GM12878 (cell line): ENCODE data around the gene EBF3. TPM values are rescaled to one million over a fixed set of nuclear protein-coding genes. Genes with fewer than 3 reads are reported as not detected.

Source experiments
- ATAC-seq: fragments of 200-7000 bp; cut with Tn5 transposase; 3 replicates; pipeline ENCODE4 v1.9.1; 2020; ENCODE audit warnings: mild to moderate bottlenecking, moderate library complexity
- BruUV-seq: library from RNA; stranded (reverse); fragments of 400-500 nt; replicated peaks from 2 replicates; lab custom pipeline; 2021; lab: Mats Ljungman, UMichigan
- CTCF ChIA-PET: fragments of 300-600 bp; sonication (Branson Sonifier 250); formaldehyde crosslinking; extraction: SDS; loops from one replicate; lab custom pipeline; 2021; ENCODE audit warnings: inconsistent platforms; lab: Yijun Ruan, JAX
- POLR2A ChIA-PET: fragments of 350-600 bp; formaldehyde crosslinking; extraction: SDS; loops from one replicate; lab custom pipeline; 2021; ENCODE audit warnings: inconsistent platforms; lab: Charles Lee
- RAD21 ChIA-PET: fragments of 300-600 bp; sonication (Branson Sonifier 250); formaldehyde crosslinking; loops from one replicate; lab custom pipeline; 2023; ENCODE audit warnings: antibody characterized with exemption; ENCODE audit not compliant: unreplicated experiment; lab: Charles Lee
- SMC1A ChIA-PET: fragments of 300-600 bp; sonication (Branson Sonifier 250); formaldehyde crosslinking; loops from one replicate; lab custom pipeline; 2023; ENCODE audit not compliant: unreplicated experiment, uncharacterized antibody; lab: Charles Lee
- DNase-seq: peaks from one replicate; pipeline ENCODE4 v3.0.0-alpha.2; 2011; ENCODE audit warnings: low read depth, low spot score
- FAIRE-seq: peaks from 3 replicates; lab custom pipeline; 2011; peaks lifted over from hg19 to GRCh38; lab: Jason Lieb, UNC
- H2AFZ ChIP-seq: 2 replicates; pipeline ENCODE4 v1.6.0; 2011; ENCODE audit warnings: low read depth, low read length, control low read depth; ENCODE audit not compliant: control insufficient read depth
- H3K27ac ChIP-seq: 2 replicates; pipeline ENCODE4 v1.5.1; 2011; ENCODE audit warnings: control low read depth; ENCODE audit not compliant: control insufficient read depth, insufficient read depth
- H3K27me3 ChIP-seq, 2 experiments: replicated peaks in 1 of 2; 2 replicates each; pipeline versions ENCODE4 v1.6.0 to v1.6.1; 2011; ENCODE audit warnings: low read length in 1 of 2; ENCODE audit not compliant: control insufficient read depth in 2 of 2, insufficient read depth in 2 of 2
- H3K36me3 ChIP-seq, 2 experiments: 2 replicates each; pipeline ENCODE4 v1.5.1; 2011; ENCODE audit warnings: low read length in 1 of 2; ENCODE audit not compliant: control insufficient read depth in 2 of 2, insufficient read depth in 2 of 2
- H3K4me1 ChIP-seq: 2 replicates; pipeline ENCODE4 v1.6.1; 2011; ENCODE audit warnings: mild to moderate bottlenecking, low read length, moderate library complexity, mixed read lengths; ENCODE audit not compliant: control insufficient read depth, insufficient read depth
- H3K4me2 ChIP-seq: 2 replicates; pipeline ENCODE4 v1.6.0; 2011; ENCODE audit warnings: control low read depth; ENCODE audit not compliant: control insufficient read depth, insufficient read depth
- H3K4me3 ChIP-seq: fragments of 200-600 bp; sonication (generic); 2 replicates; pipeline ENCODE4 v1.5.1; 2016
- H3K79me2 ChIP-seq: 2 replicates; pipeline ENCODE4 v1.6.0; 2011; ENCODE audit warnings: low read length; ENCODE audit not compliant: control insufficient read depth, insufficient read depth
- H3K9ac ChIP-seq: 2 replicates; pipeline ENCODE4 v1.8.0; 2011; ENCODE audit warnings: low read length, control low read depth, mixed read lengths; ENCODE audit not compliant: control insufficient read depth, insufficient read depth
- H3K9me3 ChIP-seq: replicated peaks from 3 replicates; pipeline ENCODE4 v1.5.1; 2011; ENCODE audit warnings: mild to moderate bottlenecking, low read length; ENCODE audit not compliant: control insufficient read depth, insufficient read depth
- H4K20me1 ChIP-seq: 2 replicates; pipeline ENCODE4 v1.6.0; 2011; ENCODE audit not compliant: control insufficient read depth, insufficient read depth
- EGR1 ChIP-seq, 2 experiments: IDR thresholded peaks; 1 replicate in 1 of 2; 2 replicates in 1 of 2; pipeline ENCODE4 v1.6.1; 2011 to 2012; ENCODE audit warnings: low read depth in 2 of 2, low read length in 2 of 2, borderline replicate concordance in 1 of 2, mild to moderate bottlenecking in 1 of 2, moderate library complexity in 1 of 2
- ESRRA ChIP-seq: IDR thresholded peaks from 2 replicates; pipeline ENCODE4 v1.6.1; 2012; ENCODE audit warnings: mild to moderate bottlenecking, low read length, improper control_type of control experiment
- FOXK2 ChIP-seq: fragments of 450-650 bp; IDR thresholded peaks from 2 replicates; pipeline ENCODE4 v1.6.1; 2017; ENCODE audit warnings: mild to moderate bottlenecking, moderate library complexity
- FOXM1 ChIP-seq: IDR thresholded peaks from 2 replicates; pipeline ENCODE4 v1.6.1; 2012; ENCODE audit warnings: low read depth, mild to moderate bottlenecking, inconsistent platforms, low read length, moderate library complexity
- HCFC1 ChIP-seq: fragments of 150-350 bp; IDR thresholded peaks from 2 replicates; pipeline ENCODE4 v1.6.1; 2014; ENCODE audit warnings: low read length
- KDM1A ChIP-seq: fragments of 200-600 bp; sonication (generic); IDR thresholded peaks from 2 replicates; pipeline ENCODE4 v1.6.1; 2016; ENCODE audit warnings: borderline replicate concordance
- NFIC ChIP-seq: IDR thresholded peaks from 2 replicates; pipeline ENCODE4 v1.6.1; 2012; ENCODE audit warnings: low read depth, mild to moderate bottlenecking, inconsistent platforms, low read length, moderate library complexity
- POLR2AphosphoS2 ChIP-seq: IDR thresholded peaks from 2 replicates; pipeline ENCODE4 v1.6.1; 2011; ENCODE audit warnings: low read depth, mild to moderate bottlenecking, low read length, improper control_type of control experiment, moderate library complexity
- POU2F2 ChIP-seq: IDR thresholded peaks from 3 replicates; pipeline ENCODE4 v1.6.1; 2011; ENCODE audit warnings: low read depth, mild to moderate bottlenecking, low read length, borderline replicate concordance
- PRDM15 ChIP-seq: fragments of 450-650 bp; formaldehyde crosslinking; IDR thresholded peaks from 2 replicates; pipeline ENCODE4 v1.4.0; 2020; ENCODE audit warnings: mild to moderate bottlenecking, moderate library complexity
- SMAD5 ChIP-seq: IDR thresholded peaks from 2 replicates; pipeline ENCODE4 v1.6.1; 2016; ENCODE audit warnings: antibody characterized with exemption, low read depth
- TCF12 ChIP-seq: IDR thresholded peaks from 2 replicates; pipeline ENCODE4 v1.6.1; 2011; ENCODE audit warnings: low read depth, mild to moderate bottlenecking, low read length
- USF1 ChIP-seq: IDR thresholded peaks from 2 replicates; pipeline ENCODE4 v1.6.1; 2011; ENCODE audit warnings: borderline replicate concordance, low read depth, mild to moderate bottlenecking, moderate library complexity, mixed read lengths, low read length; ENCODE audit not compliant: insufficient read depth; ENCODE audit errors: extremely low read length
- WGBS: methylation state at CpG from one replicate; pipeline ENCODE4 v1.1.6; 2016; ENCODE audit warnings: low lambda C conversion rate; ENCODE audit not compliant: insufficient replicate concordance, insufficient coverage; ENCODE audit errors: missing lambda C conversion rate; 5-methylcytosine and 5-hydroxymethylcytosine counted together
- in situ Hi-C: fragments of 300-500 bp; cut with MboI; formaldehyde crosslinking; loops from 9 replicates; pipeline ENCODE4 v1.14.3; 2018; ENCODE audit warnings: mixed read lengths
- intact Hi-C: fragments of 100-400 bp; cut with micrococcal nuclease; formaldehyde crosslinking; loops from one replicate; pipeline ENCODE4 v1.14.2; 2022; ENCODE audit not compliant: unreplicated experiment
- polyA plus RNA-seq, 11 experiments: library from polyadenylated mRNA; depleted of rRNA in 4 of 11; unstranded in 6 of 11; stranded (reverse) in 5 of 11; fragments of >200 nt; fragmentation: Nextera tagmentation in 4 of 11; fragmentation: Illumina TruSeq in 1 of 11; extraction: Ambion mirVana in 4 of 11; extraction: Trizol in 1 of 11; gene quantifications; 1 replicate in 1 of 11; 2 replicates in 10 of 11; pipeline versions ENCODE4 v1.2.1 to v1.2.3, GENCODE V29; 2011 to 2016; ENCODE audit warnings: inconsistent platforms in 2 of 11, missing spikeins in 2 of 11, low read depth in 1 of 11
- total RNA-seq, 4 experiments: library from RNA; depleted of rRNA in 3 of 4; stranded (reverse); fragments of >200 nt in 3 of 4; fragmentation: Illumina TruSeq in 1 of 4; extraction: Trizol in 1 of 4; gene quantifications; 2 replicates each; pipeline versions ENCODE4 v1.2.1 to v1.2.3, GENCODE V29; 2013 to 2021
- TF ChIP-seq, protein P1 (sequence below): IDR thresholded peaks from 2 replicates; pipeline ENCODE4 v1.6.1; 2012; ENCODE audit warnings: low read depth, low read length, improper control_type of control experiment
- TF ChIP-seq, protein P2 (sequence below): fragments of 450-650 bp; IDR thresholded peaks from 2 replicates; pipeline ENCODE4 v1.6.1; 2017; ENCODE audit warnings: mild to moderate bottlenecking, moderate library complexity

EBF3 gene
- total and polyA plus RNA-seq, 10 of the 15 experiments (the other 5 are each of a cell fraction or from before 2014, with no cell fraction given), result not detected

GRCh38 chr10:129977794-129978193 lies 13.7 kb upstream of the EBF3 start:
- BruUV-seq, result no TSS peak
- Histone ChIP-seq H2AFZ (no peak overlapping the region), H3K36me3 (no peaks in the 10 kb centered on the region), H3K9me3 (no peaks in the 10 kb centered on the region), H3K4me3 (no peak overlapping the region), H3K9ac (no peak overlapping the region), H3K27ac (no peak overlapping the region), H3K4me2 (no peak overlapping the region), H3K79me2 (no peaks in the 10 kb centered on the region), H4K20me1 (no peaks in the 10 kb centered on the region), H3K4me1 (no peaks in the 10 kb centered on the region), H3K27me3 (no peaks in the 10 kb centered on the region)
- 23% methylated on average over 10 of the region's 10 CpGs for WGBS
- no peak for ATAC-seq
- SMC1A ChIA-PET, result no interaction called here
- POLR2A ChIA-PET, result no interaction called here
- RAD21 ChIA-PET, result no interaction called here
- CTCF ChIA-PET, result no interaction called here
- in situ Hi-C loops (no loop called here), intact Hi-C loops (no loop called here)
- FAIRE-seq, result no peak
- no peak for DNase-seq
- TF ChIP-seq, protein P1, sequence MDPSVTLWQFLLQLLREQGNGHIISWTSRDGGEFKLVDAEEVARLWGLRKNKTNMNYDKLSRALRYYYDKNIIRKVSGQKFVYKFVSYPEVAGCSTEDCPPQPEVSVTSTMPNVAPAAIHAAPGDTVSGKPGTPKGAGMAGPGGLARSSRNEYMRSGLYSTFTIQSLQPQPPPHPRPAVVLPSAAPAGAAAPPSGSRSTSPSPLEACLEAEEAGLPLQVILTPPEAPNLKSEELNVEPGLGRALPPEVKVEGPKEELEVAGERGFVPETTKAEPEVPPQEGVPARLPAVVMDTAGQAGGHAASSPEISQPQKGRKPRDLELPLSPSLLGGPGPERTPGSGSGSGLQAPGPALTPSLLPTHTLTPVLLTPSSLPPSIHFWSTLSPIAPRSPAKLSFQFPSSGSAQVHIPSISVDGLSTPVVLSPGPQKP, result no peak
- TF ChIP-seq NFIC (no peak), POU2F2 (no peak), HCFC1 (no peak), FOXK2 (no peak), FOXM1 (no peak), USF1 (no peak), ESRRA (no peak), POLR2AphosphoS2 (no peak), SMAD5 (no peak), PRDM15 (CRISPR knock-in tag) (no peak), TCF12 (no peak), EGR1 (IDR thresholded peaks at IDR 0.05; ENCODE audit: borderline replicate concordance in 1 of 2, low read depth in 2 of 2, low read length in 2 of 2) (no peak), KDM1A (no peak)
- TF ChIP-seq, protein P2, sequence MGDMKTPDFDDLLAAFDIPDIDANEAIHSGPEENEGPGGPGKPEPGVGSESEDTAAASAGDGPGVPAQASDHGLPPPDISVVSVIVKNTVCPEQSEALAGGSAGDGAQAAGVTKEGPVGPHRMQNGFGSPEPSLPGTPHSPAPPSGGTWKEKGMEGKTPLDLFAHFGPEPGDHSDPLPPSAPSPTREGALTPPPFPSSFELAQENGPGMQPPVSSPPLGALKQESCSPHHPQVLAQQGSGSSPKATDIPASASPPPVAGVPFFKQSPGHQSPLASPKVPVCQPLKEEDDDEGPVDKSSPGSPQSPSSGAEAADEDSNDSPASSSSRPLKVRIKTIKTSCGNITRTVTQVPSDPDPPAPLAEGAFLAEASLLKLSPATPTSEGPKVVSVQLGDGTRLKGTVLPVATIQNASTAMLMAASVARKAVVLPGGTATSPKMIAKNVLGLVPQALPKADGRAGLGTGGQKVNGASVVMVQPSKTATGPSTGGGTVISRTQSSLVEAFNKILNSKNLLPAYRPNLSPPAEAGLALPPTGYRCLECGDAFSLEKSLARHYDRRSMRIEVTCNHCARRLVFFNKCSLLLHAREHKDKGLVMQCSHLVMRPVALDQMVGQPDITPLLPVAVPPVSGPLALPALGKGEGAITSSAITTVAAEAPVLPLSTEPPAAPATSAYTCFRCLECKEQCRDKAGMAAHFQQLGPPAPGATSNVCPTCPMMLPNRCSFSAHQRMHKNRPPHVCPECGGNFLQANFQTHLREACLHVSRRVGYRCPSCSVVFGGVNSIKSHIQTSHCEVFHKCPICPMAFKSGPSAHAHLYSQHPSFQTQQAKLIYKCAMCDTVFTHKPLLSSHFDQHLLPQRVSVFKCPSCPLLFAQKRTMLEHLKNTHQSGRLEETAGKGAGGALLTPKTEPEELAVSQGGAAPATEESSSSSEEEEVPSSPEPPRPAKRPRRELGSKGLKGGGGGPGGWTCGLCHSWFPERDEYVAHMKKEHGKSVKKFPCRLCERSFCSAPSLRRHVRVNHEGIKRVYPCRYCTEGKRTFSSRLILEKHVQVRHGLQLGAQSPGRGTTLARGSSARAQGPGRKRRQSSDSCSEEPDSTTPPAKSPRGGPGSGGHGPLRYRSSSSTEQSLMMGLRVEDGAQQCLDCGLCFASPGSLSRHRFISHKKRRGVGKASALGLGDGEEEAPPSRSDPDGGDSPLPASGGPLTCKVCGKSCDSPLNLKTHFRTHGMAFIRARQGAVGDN, result no peak
